ENCODE data around the gene NYNRIN.

GRCh38 chr14:24389226-24389848, 9.5 kb upstream of the NYNRIN start:
- TF ChIP-seq CTCF (conservative IDR thresholded peaks at IDR 0.05; ENCODE audit: low read length) (no peak), EZH2phosphoT487 (IDR thresholded peaks at IDR 0.05; ENCODE audit: borderline replicate concordance) (no peak)

All from Loucy (cell line).